Measurements from ENCODE around the gene SAMD4B.

GRCh38 chr19:39332293-39332692 is 9.9 kb upstream of the SAMD4B start:
- TF ChIP-seq, protein P1, sequence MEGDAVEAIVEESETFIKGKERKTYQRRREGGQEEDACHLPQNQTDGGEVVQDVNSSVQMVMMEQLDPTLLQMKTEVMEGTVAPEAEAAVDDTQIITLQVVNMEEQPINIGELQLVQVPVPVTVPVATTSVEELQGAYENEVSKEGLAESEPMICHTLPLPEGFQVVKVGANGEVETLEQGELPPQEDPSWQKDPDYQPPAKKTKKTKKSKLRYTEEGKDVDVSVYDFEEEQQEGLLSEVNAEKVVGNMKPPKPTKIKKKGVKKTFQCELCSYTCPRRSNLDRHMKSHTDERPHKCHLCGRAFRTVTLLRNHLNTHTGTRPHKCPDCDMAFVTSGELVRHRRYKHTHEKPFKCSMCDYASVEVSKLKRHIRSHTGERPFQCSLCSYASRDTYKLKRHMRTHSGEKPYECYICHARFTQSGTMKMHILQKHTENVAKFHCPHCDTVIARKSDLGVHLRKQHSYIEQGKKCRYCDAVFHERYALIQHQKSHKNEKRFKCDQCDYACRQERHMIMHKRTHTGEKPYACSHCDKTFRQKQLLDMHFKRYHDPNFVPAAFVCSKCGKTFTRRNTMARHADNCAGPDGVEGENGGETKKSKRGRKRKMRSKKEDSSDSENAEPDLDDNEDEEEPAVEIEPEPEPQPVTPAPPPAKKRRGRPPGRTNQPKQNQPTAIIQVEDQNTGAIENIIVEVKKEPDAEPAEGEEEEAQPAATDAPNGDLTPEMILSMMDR (IDR thresholded peaks at IDR 0.05): no peak
- no peak for TF ChIP-seq POLR2A (IDR thresholded peaks at IDR 0.05)

Data from thyroid gland (tissue), 4 donors.